Measurements from ENCODE around the gene RESF1.
"Not testable (repeated sequence)": the region's sequence is repeated elsewhere in the genome, so short reads cannot be mapped to it uniquely, and the experiment has no call there.

Gene RESF1

GRCh38 chr12:31929027-31929526, 30.1 kb upstream of the RESF1 start:
- no peak overlapping the region for H3K4me3 ChIP-seq (ENCODE audit: low read depth, low read length)

DNA sequence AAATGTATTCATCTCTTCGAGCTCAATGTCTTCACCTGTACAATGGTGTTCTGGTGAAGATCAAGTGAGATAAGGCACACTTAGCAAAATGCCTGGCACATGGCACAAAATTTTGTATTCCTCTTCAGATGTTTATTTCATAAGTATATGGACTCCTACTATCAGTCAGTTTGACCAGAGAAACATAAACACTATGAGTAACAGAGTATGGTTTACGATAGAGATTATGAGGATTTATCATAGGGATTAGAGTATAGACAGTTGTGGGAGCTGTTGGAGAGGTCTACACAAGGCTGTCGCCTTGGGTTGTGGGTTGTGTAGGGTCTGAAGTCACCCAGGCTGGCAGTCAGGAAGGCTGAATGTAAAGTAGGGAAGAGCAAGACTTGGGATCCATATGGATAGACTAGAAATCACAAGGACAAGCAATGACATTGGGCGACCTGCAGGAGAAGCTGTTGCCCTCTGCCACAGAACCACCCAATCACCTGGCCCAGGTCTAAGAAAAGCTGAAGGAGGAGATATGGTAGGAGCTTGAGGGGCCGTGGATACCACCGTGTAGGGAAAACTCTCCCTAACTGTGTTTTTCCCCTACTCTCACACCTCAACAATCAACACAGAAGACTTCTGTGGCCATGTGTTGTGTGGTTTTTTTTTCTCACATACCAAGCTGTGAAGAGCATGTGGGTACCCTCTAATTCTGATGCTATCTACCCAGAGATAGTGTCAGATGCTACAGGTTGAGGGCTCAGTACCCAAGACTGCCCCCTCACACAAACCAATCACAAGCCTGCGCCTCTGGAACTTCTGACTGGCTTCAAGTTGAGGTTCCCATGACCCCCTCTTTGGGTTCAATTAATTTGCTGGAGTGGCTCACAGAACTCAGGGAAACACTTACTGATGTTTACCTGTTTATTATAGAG, 27.2 kb upstream of the RESF1 start:
- no peak overlapping the region for H3K4me3 ChIP-seq (ENCODE audit: low read depth, low read length)
- TF ChIP-seq CTCF (IDR thresholded peaks at IDR 0.05; ENCODE audit: low read depth, low read length): no peak

More at GRCh38 chr12:31929027-31929526, 30.1 kb upstream of the RESF1 start:
- TF ChIP-seq CTCF (IDR thresholded peaks at IDR 0.05; ENCODE audit: low read depth, low read length): no peak

- no peak for TF ChIP-seq CTCF (IDR thresholded peaks at IDR 0.05; ENCODE audit: low read depth, low read length)
- H3K4me3 ChIP-seq (ENCODE audit: low read depth, low read length): no peak overlapping the region
These were observed 14.9 kb upstream of the RESF1 start for GRCh38 chr12:31944299-31944698.

DNA sequence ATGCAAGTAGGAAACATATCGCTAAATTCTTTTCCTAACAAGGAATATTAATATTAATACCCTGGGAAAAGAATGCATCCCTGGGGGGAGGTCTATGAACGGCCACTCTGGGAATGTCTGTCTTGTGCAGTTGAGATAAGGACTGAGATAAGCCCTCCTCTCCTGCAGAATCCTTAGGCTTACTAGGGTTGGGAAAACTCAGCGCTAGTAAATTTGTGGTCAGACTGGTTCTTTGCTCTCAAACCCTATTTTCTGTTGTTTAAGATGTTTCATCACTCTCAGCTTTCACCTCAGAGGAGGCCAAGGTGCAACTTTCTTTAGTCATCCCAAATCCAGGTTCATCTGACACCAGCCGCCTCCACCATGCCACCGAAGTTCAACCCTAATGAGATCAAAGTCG, 11.2 kb upstream of the RESF1 start:
- no peak overlapping the region for H3K4me3 ChIP-seq (ENCODE audit: low read depth, low read length)
- no peak for TF ChIP-seq CTCF (IDR thresholded peaks at IDR 0.05; ENCODE audit: low read depth, low read length)

DNA sequence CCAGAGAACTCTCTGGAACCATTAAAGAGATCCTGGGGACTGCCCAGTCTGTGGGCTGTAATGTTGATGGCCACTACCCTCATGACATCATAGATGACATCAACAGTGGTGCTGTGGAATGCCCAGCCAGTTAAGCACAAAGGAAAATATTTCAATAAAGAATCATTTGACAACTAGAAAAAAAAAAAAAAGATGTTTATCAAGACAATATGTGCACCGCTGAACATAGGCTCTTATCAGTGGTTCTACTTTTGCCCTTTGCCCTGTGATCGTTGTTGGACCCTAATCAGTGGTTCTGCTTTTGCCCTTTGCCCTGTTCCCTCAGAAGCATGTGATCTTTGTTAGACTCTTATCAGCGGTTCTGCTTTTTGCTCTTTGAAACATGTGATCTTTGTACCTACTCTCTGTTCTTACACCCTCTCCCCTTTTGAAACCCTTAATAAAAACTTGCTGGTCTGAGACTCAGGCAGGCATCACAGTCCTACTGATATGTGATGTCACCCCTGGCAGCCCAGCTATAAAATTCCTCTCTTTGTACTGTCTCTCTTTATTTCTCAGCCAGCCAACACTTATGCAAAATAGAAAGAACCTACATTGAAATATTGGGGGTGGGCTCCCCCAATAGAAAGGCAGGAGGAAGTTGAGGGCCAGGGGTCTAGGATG, 10.4 kb upstream of the RESF1 start:
- H3K4me3 ChIP-seq (ENCODE audit: low read depth, low read length): not testable (repeated sequence)

- TF ChIP-seq CTCF (IDR thresholded peaks at IDR 0.05; ENCODE audit: low read depth, low read length): no peak
- no peak overlapping the region for H3K4me3 ChIP-seq (ENCODE audit: low read depth, low read length)
These were observed 9.1 kb upstream of the RESF1 start for GRCh38 chr12:31950088-31950487.

- no peak for TF ChIP-seq CTCF (IDR thresholded peaks at IDR 0.05; ENCODE audit: low read depth, low read length)
- H3K4me3 ChIP-seq (ENCODE audit: low read depth, low read length): no peak overlapping the region
These were observed 8.7 kb upstream of the RESF1 start for GRCh38 chr12:31950492-31950891.

Data from WI38 (cell line).